ENCODE data around the gene P3H3. TPM values are rescaled to one million over a fixed set of nuclear protein-coding genes. Genes with fewer than 3 reads are reported as not detected.

The P3H3 gene
- total and polyA plus RNA-seq, 9 donors, result 4.7 to 92.3 (median 61.1) TPM

DNA sequence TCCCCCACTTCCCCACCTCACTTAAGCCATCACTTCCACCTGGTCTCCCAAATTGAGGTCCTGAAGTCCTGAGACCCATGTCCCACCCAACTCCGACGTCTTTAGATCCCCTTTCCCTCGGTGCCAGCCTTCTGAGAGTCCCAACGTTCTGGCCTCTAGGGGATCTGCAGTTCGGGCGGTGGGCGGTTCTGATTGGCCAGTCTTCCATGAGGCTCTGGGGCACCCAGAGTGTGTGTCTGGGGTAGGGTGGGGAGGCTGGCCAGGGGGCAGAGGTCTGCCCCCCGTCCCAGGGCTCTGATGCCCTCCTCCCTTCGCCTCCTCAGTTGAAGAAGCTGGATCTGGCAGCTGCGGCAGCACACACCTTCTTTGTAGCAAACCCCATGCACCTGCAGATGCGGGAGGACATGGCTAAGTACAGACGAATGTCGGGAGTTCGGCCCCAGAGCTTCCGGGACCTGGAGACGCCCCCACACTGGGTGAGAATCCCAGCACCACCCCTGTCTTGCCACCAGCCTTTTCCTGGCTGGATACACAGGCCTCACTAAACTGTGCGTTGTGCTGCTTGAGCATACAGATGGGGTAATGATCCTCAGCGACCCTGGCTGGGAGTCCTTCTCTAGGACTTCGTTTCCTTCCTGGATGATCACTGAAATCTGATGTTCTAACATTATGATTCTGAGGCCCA is 1.5 kb downstream of the P3H3 start:
- intact Hi-C loops (cut with DNase I), result loop anchor here in 3 of 4 donors (5.0 kb wide), 3 partner anchors 77 to 212 kb away; partner anchors contain the start of gene MLF2 (in 2 of the 3)
- H3K27me3 ChIP-seq, result no peaks in the 10 kb centered on the region
- H3K36me3 ChIP-seq, result no peaks in the 10 kb centered on the region
- peak in 1 of 5 donors; percentile 40 for DNase-seq
- peak overlapping the region; percentile 79 to 93 for H3K27ac ChIP-seq
- H3K4me1 ChIP-seq (ENCODE audit: insufficient read depth), result peaks cover 8% of the 10 kb centered on the region
- no peaks in the 10 kb centered on the region for H3K9me3 ChIP-seq
- 22 to 28% (median 26%) methylated on average over 19 of the region's 19 CpGs for WGBS, 3 donors
- H3K4me3 ChIP-seq, result peak overlapping the region; percentile 95
- TF ChIP-seq EP300 (IDR thresholded peaks at IDR 0.05) (no peak), POLR2A (IDR thresholded peaks at IDR 0.05) (no peak)
- TF ChIP-seq, protein P1, sequence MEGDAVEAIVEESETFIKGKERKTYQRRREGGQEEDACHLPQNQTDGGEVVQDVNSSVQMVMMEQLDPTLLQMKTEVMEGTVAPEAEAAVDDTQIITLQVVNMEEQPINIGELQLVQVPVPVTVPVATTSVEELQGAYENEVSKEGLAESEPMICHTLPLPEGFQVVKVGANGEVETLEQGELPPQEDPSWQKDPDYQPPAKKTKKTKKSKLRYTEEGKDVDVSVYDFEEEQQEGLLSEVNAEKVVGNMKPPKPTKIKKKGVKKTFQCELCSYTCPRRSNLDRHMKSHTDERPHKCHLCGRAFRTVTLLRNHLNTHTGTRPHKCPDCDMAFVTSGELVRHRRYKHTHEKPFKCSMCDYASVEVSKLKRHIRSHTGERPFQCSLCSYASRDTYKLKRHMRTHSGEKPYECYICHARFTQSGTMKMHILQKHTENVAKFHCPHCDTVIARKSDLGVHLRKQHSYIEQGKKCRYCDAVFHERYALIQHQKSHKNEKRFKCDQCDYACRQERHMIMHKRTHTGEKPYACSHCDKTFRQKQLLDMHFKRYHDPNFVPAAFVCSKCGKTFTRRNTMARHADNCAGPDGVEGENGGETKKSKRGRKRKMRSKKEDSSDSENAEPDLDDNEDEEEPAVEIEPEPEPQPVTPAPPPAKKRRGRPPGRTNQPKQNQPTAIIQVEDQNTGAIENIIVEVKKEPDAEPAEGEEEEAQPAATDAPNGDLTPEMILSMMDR (IDR thresholded peaks at IDR 0.05), result no peak

DNA sequence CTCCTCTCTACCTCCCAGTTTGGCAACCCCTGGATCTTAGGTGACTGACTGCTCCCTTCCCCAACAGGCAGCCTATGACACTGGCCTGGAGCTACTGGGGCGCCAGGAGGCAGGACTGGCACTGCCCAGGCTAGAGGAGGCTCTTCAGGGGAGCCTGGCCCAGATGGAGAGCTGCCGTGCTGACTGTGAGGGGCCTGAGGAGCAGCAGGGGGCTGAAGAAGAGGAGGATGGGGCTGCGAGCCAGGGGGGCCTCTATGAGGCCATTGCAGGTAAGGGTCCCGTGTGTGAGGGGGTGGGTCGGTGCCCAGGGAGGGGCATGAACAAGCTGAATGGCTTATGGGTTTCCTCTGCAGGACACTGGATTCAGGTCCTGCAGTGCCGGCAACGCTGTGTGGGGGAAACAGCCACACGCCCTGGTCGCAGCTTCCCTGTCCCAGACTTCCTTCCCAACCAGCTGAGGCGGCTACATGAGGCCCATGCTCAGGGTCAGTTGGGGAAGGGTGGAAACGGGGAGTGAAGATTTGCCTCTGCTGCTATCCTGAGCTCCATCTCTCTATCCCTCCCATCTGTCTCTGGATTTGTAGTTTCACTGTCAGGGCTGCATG is 2.2 kb downstream of the P3H3 start:
- Histone ChIP-seq H3K27me3 (no peaks in the 10 kb centered on the region), H3K4me1 (ENCODE audit: insufficient read depth) (peaks cover 6% of the 10 kb centered on the region), H3K27ac (no peak overlapping the region), H3K9me3 (no peaks in the 10 kb centered on the region), H3K36me3 (no peaks in the 10 kb centered on the region), H3K4me3 (no peak overlapping the region)
- TF ChIP-seq, protein P1 (IDR thresholded peaks at IDR 0.05), result no peak
- TF ChIP-seq POLR2A (IDR thresholded peaks at IDR 0.05) (no peak), EP300 (IDR thresholded peaks at IDR 0.05) (no peak)
- 82 to 85% (median 84%) methylated on average over 11 of the region's 11 CpGs for WGBS, 3 donors
- DNase-seq, result peak in 1 of 5 donors; percentile 39
- intact Hi-C loops (cut with DNase I), result no loop called here

DNA sequence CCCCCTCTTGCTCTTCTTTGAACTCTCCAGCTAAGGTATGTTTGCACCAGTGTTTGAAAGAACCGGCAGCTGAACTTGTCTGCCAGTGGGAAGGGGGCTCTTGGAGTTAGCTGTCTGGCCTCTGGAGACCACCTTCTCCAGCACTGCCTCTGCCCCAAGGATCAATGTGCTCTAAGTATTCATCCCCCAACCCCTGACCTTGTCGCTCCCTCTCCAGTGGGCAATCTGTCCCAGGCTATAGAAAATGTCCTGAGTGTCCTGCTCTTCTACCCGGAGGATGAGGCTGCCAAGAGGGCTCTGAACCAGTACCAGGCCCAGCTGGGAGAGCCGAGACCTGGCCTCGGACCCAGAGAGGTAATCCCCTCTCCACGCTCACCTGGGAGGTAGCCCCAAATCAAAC is 2.8 kb downstream of the P3H3 start:
- H3K4me1 ChIP-seq (ENCODE audit: insufficient read depth), result peaks cover 4% of the 10 kb centered on the region
- intact Hi-C loops (cut with DNase I), result no loop called here
- H3K9me3 ChIP-seq, result no peaks in the 10 kb centered on the region
- no peak overlapping the region for H3K4me3 ChIP-seq
- DNase-seq, result no peak
- no peak for TF ChIP-seq EP300 (IDR thresholded peaks at IDR 0.05)
- TF ChIP-seq, protein P1 (IDR thresholded peaks at IDR 0.05), result no peak
- TF ChIP-seq POLR2A (IDR thresholded peaks at IDR 0.05), result no peak
- H3K36me3 ChIP-seq, result no peaks in the 10 kb centered on the region
- no peaks in the 10 kb centered on the region for H3K27me3 ChIP-seq
- 80 to 89% (median 85%) methylated on average over 6 of the region's 6 CpGs for WGBS, 3 donors
- no peak overlapping the region for H3K27ac ChIP-seq

DNA sequence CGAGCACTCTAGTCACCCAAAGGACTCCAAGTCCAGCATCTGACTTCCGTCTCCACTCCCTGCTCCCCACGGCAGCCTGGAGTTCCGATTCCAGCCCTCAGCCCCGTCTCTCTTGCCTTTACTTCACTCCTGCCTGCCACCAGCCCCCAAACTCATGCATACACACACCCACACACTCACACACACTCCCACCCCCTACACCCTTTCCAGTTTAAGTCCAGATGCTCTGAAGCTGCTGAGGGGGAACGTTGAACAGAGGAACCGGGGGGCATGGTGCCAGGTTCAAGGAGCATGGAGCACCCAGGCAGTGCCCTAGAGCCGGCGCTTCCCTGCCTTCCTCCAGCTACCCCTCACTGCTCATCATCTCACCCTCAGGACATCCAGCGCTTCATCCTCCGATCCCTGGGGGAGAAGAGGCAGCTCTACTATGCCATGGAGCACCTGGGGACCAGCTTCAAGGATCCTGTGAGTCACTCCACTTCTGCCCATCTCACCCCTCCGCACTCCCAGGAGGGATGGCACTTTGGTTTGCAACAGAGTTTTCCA is 3.3 kb downstream of the P3H3 start:
- TF ChIP-seq EP300 (IDR thresholded peaks at IDR 0.05), result no peak
- TF ChIP-seq, protein P1 (IDR thresholded peaks at IDR 0.05), result no peak
- TF ChIP-seq POLR2A (IDR thresholded peaks at IDR 0.05), result no peak
- intact Hi-C loops (cut with DNase I), result no loop called here
- DNase-seq, result no peak
- Histone ChIP-seq H3K9me3 (no peaks in the 10 kb centered on the region), H3K4me1 (ENCODE audit: insufficient read depth) (peaks cover 4% of the 10 kb centered on the region), H3K36me3 (no peaks in the 10 kb centered on the region), H3K27me3 (no peaks in the 10 kb centered on the region), H3K27ac (no peak overlapping the region), H3K4me3 (no peak overlapping the region)
- 78 to 81% (median 81%) methylated on average over 12 of the region's 12 CpGs for WGBS, 3 donors
